ENCODE results near the gene PDIA2.

GRCh38 chr16:265711-266110, 17.3 kb upstream of the PDIA2 start:
- TF ChIP-seq CTCF (IDR thresholded peaks at IDR 0.05), result no peak
- no peak for TF ChIP-seq MYC (IDR thresholded peaks at IDR 0.05; ENCODE audit: borderline replicate concordance, low read length)
- TF ChIP-seq CEBPB (IDR thresholded peaks at IDR 0.05), result no peak
- TF ChIP-seq POLR2A (IDR thresholded peaks at IDR 0.05; ENCODE audit: low read length), result no peak
- no peak for TF ChIP-seq SMC3 (IDR thresholded peaks at IDR 0.05)
- TF ChIP-seq, protein P1, sequence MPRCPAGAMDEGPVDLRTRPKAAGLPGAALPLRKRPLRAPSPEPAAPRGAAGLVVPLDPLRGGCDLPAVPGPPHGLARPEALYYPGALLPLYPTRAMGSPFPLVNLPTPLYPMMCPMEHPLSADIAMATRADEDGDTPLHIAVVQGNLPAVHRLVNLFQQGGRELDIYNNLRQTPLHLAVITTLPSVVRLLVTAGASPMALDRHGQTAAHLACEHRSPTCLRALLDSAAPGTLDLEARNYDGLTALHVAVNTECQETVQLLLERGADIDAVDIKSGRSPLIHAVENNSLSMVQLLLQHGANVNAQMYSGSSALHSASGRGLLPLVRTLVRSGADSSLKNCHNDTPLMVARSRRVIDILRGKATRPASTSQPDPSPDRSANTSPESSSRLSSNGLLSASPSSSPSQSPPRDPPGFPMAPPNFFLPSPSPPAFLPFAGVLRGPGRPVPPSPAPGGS (IDR thresholded peaks at IDR 0.05), result no peak
- TF ChIP-seq RAD21 (conservative IDR thresholded peaks at IDR 0.05 in 1 of 2, IDR thresholded peaks at IDR 0.05 in 1 of 2), result no peak

All from A549 (cell line).